Calu3 (cell line): ENCODE results near the gene NOC2L. TPM values are rescaled to one million over a fixed set of nuclear protein-coding genes. Genes with fewer than 3 reads are reported as not detected.
A peak's percentile ranks its signal among the peaks of the same experiment; 100 is the strongest.

ENCODE experiments used
- BruUV-seq: library from RNA; stranded (reverse); fragments of 400-500 nt; replicated peaks from 2 replicates; lab custom pipeline; 2021; lab: Mats Ljungman, UMichigan
- CTCF ChIA-PET: fragments of 300-600 bp; sonication (Branson Sonifier 250); formaldehyde crosslinking; loops from one replicate; lab custom pipeline; 2022; ENCODE audit warnings: antibody characterized with exemption; lab: Charles Lee
- DNase-seq: peaks from one replicate; pipeline ENCODE4 v3.0.0; 2022
- H3K27ac Mint-ChIP-seq: one replicate; pipeline ENCODE4 v1.8.0; 2022; ENCODE audit warnings: mixed read lengths; ENCODE audit not compliant: unreplicated experiment
- H3K27me3 Mint-ChIP-seq: one replicate; pipeline ENCODE4 v1.8.0; 2022; ENCODE audit warnings: mixed read lengths; ENCODE audit not compliant: unreplicated experiment
- H3K36me3 Mint-ChIP-seq: one replicate; pipeline ENCODE4 v1.8.0; 2022; ENCODE audit warnings: mild to moderate bottlenecking, moderate library complexity, mixed read lengths; ENCODE audit not compliant: insufficient read depth, unreplicated experiment
- H3K4me1 Mint-ChIP-seq: one replicate; pipeline ENCODE4 v1.8.0; 2022; ENCODE audit warnings: mild to moderate bottlenecking, low read depth, mixed read lengths; ENCODE audit not compliant: unreplicated experiment
- H3K4me3 Mint-ChIP-seq: one replicate; pipeline ENCODE4 v1.8.0; 2022; ENCODE audit warnings: mild to moderate bottlenecking, low read depth, moderate library complexity, mixed read lengths; ENCODE audit not compliant: unreplicated experiment
- H3K9me3 Mint-ChIP-seq: one replicate; pipeline ENCODE4 v1.8.0; 2022; ENCODE audit warnings: low read depth, mixed read lengths; ENCODE audit not compliant: unreplicated experiment
- intact Hi-C: fragments of 100-400 bp; cut with micrococcal nuclease; formaldehyde crosslinking; loops from one replicate; pipeline ENCODE4 v1.10.0; 2022; ENCODE audit not compliant: unreplicated experiment
- total RNA-seq: library from RNA; stranded (reverse); gene quantifications from 2 replicates; pipeline ENCODE4 v1.2.3, GENCODE V29; 2022
- TF ChIP-seq, protein P1 (sequence below): fragments of 200-600 bp; IDR thresholded peaks from one replicate; pipeline ENCODE4 v1.8.0; 2022; ENCODE audit warnings: antibody characterized with exemption; ENCODE audit not compliant: unreplicated experiment

Gene NOC2L
- total RNA-seq, 1 experiment from 2014 or later, result 98.6 TPM

DNA sequence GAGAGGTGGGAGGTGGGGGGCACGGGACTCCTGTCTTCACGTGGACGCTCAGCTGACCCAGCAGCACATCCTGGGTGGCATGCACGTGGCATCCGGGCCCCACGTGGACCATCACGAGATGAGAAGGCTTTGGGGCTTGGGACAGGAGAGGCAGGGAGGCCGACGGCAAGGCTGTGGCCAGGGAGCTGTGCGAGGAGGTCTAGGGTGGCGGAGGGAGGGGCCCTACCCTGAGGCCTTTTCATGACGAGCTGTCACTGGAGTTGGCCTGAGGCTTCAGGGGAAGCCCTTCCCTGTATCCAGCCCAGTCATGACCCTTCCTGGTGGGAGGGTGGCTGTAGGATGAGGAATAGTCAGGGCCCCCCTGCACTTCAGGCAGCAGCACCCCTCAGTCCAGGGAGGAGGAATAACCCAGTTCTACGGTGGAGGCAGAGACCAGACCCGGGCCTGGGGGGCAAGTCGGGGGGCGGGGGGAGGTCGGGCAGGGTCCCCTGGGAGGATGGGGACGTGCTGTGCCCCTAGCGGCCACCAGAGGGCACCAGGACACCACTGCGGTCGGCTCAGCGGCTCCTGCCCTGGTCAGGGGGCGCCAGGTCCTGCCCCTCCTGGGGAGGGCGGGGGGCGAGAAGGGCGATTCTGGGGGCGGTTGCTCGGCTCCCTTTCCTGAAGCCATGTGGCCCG lies 24.9 kb upstream of the NOC2L start:
- H3K27me3 Mint-ChIP-seq, result peaks cover 44% of the 10 kb centered on the region
- CTCF ChIA-PET, result interaction anchor here (0.7 to 2.9 kb wide), 2 partner anchors 18 to 80 kb away, joined by 3 to 9 read pairs; no protein-coding TSS in a partner anchor
- no peaks in the 10 kb centered on the region for H3K9me3 Mint-ChIP-seq
- no TSS peak for BruUV-seq
- DNase-seq, result peak; percentile 57
- H3K36me3 Mint-ChIP-seq, result no peaks in the 10 kb centered on the region
- peak overlapping the region; percentile 26 for H3K4me3 Mint-ChIP-seq
- TF ChIP-seq, protein P1, sequence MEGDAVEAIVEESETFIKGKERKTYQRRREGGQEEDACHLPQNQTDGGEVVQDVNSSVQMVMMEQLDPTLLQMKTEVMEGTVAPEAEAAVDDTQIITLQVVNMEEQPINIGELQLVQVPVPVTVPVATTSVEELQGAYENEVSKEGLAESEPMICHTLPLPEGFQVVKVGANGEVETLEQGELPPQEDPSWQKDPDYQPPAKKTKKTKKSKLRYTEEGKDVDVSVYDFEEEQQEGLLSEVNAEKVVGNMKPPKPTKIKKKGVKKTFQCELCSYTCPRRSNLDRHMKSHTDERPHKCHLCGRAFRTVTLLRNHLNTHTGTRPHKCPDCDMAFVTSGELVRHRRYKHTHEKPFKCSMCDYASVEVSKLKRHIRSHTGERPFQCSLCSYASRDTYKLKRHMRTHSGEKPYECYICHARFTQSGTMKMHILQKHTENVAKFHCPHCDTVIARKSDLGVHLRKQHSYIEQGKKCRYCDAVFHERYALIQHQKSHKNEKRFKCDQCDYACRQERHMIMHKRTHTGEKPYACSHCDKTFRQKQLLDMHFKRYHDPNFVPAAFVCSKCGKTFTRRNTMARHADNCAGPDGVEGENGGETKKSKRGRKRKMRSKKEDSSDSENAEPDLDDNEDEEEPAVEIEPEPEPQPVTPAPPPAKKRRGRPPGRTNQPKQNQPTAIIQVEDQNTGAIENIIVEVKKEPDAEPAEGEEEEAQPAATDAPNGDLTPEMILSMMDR, result peak; percentile 97
- H3K4me1 Mint-ChIP-seq, result no peaks in the 10 kb centered on the region
- no peak overlapping the region for H3K27ac Mint-ChIP-seq
- intact Hi-C loops, result no loop called here

DNA sequence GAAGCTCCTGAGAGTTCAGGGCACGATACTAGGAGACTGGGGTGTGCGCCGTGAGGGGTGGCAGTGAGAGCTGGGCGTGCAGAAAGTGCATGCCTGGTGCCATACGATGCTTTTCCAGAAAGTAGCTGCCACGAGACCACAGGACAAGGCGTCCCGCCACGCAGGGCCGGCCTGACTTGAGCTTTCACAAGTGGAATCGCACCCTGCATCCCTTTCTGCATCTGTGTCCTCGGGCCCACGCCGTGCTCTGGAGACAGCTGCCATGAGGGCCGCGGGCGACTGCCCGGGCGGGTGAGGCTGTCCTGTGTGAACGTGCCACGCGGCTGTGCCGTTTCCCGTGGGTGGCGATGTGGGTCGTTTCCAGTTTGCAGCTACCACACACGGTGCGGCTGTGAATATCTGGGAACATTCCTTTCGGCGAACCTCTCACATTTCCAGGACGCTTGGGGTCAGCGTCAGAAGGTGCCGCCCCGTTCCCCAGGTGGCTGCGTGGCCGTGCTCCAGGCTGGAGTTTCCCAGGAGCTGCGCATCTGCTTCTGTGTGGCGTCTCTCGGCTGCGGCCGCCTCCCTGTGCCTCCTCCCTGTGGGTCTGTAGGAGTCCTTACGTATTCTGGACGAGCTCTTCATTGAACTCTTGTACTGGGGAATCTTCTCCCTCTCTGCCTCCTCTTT lies 23.8 kb upstream of the NOC2L start:
- no peak overlapping the region for H3K4me3 Mint-ChIP-seq
- intact Hi-C loops, result no loop called here
- H3K36me3 Mint-ChIP-seq, result peaks cover 6% of the 10 kb centered on the region
- BruUV-seq, result no TSS peak
- H3K27ac Mint-ChIP-seq, result no peak overlapping the region
- H3K9me3 Mint-ChIP-seq, result no peaks in the 10 kb centered on the region
- peaks cover 6% of the 10 kb centered on the region for H3K4me1 Mint-ChIP-seq
- H3K27me3 Mint-ChIP-seq, result peaks cover 43% of the 10 kb centered on the region
- CTCF ChIA-PET, result interaction anchor here (2.9 kb wide), 1 partner anchor 81 kb away, joined by 9 read pairs; no protein-coding TSS in a partner anchor
- TF ChIP-seq, protein P1, result no peak
- DNase-seq, result no peak

DNA sequence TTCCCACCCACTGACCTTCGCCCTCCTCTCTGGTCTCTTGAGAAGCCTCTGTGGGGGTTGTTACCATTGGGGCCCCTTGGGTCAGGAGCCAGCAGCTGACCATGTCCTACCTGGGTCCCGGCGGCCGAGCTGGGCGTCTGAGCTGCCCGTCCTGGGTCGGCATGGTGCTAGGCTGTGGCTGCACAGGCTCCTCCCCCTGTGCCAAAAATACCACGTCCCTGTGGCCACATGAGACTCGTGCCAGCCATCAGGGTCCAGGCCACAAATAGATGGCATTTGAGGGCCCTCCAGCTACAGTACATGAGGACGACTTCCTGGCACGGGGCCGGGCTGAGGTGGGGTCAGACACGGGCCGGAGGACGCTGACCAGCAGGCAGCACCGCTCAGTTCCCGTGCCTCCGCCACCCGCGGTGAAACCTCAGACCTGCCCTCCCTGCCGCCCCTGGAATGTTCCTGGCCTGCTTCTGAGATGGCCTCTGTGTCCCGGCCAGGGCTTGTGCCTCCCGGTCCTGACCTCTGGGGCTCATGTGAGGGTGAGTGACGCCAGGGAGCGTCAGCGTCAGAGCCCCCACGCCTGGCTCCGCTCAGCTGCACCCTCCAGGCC lies 23.0 kb upstream of the NOC2L start, which contains the start of gene PERM1:
TSS of gene PERM1 (minus strand) at position 139 of the 604 bp plus-strand sequence. CDS start 1,064 bp downstream, outside the sequence.
- CTCF ChIA-PET, result interaction anchor here (2.9 kb wide), 1 partner anchor 82 kb away, joined by 9 read pairs; no protein-coding TSS in a partner anchor
- TF ChIP-seq, protein P1, result no peak
- no peak for DNase-seq
- BruUV-seq, result no TSS peak
- intact Hi-C loops, result no loop called here
- H3K27me3 Mint-ChIP-seq, result peaks cover 47% of the 10 kb centered on the region
- no peak within 1 kb of the TSS for H3K4me3 Mint-ChIP-seq
- peaks cover 7% of the 10 kb centered on the region for H3K36me3 Mint-ChIP-seq
- H3K27ac Mint-ChIP-seq, result no peak within 1 kb of the TSS
- H3K4me1 Mint-ChIP-seq, result peaks cover 7% of the 10 kb centered on the region
- H3K9me3 Mint-ChIP-seq, result no peaks in the 10 kb centered on the region

DNA sequence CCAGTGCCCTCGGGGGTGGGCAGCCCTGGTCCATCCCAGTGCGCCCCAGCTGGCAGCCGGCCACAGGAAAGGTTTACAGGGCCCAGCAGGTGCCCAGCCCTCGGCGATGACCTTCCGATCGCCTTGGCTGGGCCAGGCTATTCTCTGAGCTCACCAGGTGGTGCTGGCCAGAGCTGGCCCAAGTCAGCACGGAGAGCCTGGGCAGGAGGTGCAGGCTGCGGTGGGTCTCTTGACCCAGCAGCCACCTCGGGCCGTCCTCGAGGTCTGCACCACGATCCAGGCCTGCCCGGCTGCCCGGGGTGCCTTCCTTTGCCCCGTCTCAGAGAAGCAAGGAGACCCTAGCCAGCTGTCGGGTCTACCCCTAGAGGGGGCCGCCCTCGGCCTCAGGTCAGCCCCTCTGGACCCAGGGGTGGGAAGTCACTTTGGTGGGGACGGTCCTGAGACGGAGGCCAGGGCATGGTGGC lies 22.5 kb upstream of the NOC2L start:
- Mint-ChIP-seq H3K27me3 (peaks cover 47% of the 10 kb centered on the region), H3K4me1 (peaks cover 7% of the 10 kb centered on the region), H3K9me3 (no peaks in the 10 kb centered on the region), H3K4me3 (no peak overlapping the region), H3K36me3 (peaks cover 7% of the 10 kb centered on the region), H3K27ac (no peak overlapping the region)
- BruUV-seq, result no TSS peak
- TF ChIP-seq, protein P1, result no peak
- intact Hi-C loops, result no loop called here
- CTCF ChIA-PET, result no interaction called here
- no peak for DNase-seq
